Nephron (organoid): ENCODE data around the gene ESR2.

ENCODE experiments used
- H3K27ac Mint-ChIP-seq, 3 experiments: 2 replicates each; pipeline ENCODE4 v1.8.0; 2020; ENCODE audit warnings: mixed read lengths in 3 of 3, mild to moderate bottlenecking in 2 of 3, moderate library complexity in 1 of 3
- H3K27me3 Mint-ChIP-seq: 2 replicates; pipeline ENCODE4 v1.8.0; 2021; ENCODE audit warnings: low read depth, mild to moderate bottlenecking, moderate library complexity, mixed read lengths
- H3K36me3 Mint-ChIP-seq: 2 replicates; pipeline ENCODE4 v1.8.0; 2020; ENCODE audit warnings: low read depth, mixed read lengths
- H3K4me1 Mint-ChIP-seq: 2 replicates; pipeline ENCODE4 v1.8.0; 2020; ENCODE audit warnings: mixed read lengths
- H3K4me3 Mint-ChIP-seq, 3 experiments: 2 replicates each; pipeline ENCODE4 v1.8.0; 2020; ENCODE audit warnings: mild to moderate bottlenecking in 3 of 3, mixed read lengths in 3 of 3, moderate library complexity in 2 of 3
- H3K9me3 Mint-ChIP-seq: 2 replicates; pipeline ENCODE4 v1.8.0; 2020; ENCODE audit warnings: mixed read lengths
- CTCF ChIP-seq, 3 experiments: fragments of 200-600 bp; sonication (generic); IDR thresholded peaks; one replicate each; pipeline ENCODE4 v1.5.0; 2021; ENCODE audit warnings: antibody characterized with exemption in 3 of 3; ENCODE audit not compliant: unreplicated experiment in 3 of 3

The ESR2 gene

GRCh38 chr14:64293976-64294671, at the start of gene ESR2:
Gene ESR2, minus strand, starts transcription at chr14:64294371. Its CDS starts 11,386 bp downstream, at chr14:64282985.
- Mint-ChIP-seq H3K27me3 (peaks cover 55% of the 10 kb centered on the region), H3K9me3 (no peaks in the 10 kb centered on the region), H3K4me1 (peaks cover 10% of the 10 kb centered on the region), H3K36me3 (no peaks in the 10 kb centered on the region), H3K4me3 (peak within 1 kb of the TSS; percentile 78 to 82 (median 82)), H3K27ac (no peak within 1 kb of the TSS)
- peak in 2 of 3 experiments; percentile 19 to 26 for TF ChIP-seq CTCF (IDR thresholded peaks at IDR 0.05; ENCODE audit: unreplicated experiment in 3 of 3)

- Mint-ChIP-seq H3K4me3 (peak overlapping the region; percentile 59 to 63 (median 61)), H3K4me1 (peaks cover 7% of the 10 kb centered on the region), H3K36me3 (no peaks in the 10 kb centered on the region), H3K27me3 (no peaks in the 10 kb centered on the region), H3K9me3 (peaks cover 3% of the 10 kb centered on the region), H3K27ac (peak overlapping the region in 2 of 3 experiments; percentile 10 to 27)
- no peak for TF ChIP-seq CTCF (IDR thresholded peaks at IDR 0.05; ENCODE audit: unreplicated experiment in 3 of 3)
Measured at GRCh38 chr14:64340560-64341196, 46.5 kb upstream of the ESR2 start.

- peak overlapping the region; percentile 86 to 98 (median 93) for H3K27ac Mint-ChIP-seq
- TF ChIP-seq CTCF (IDR thresholded peaks at IDR 0.05; ENCODE audit: unreplicated experiment in 3 of 3), result no peak
- H3K4me1 Mint-ChIP-seq, result peaks cover 7% of the 10 kb centered on the region
- no peaks in the 10 kb centered on the region for H3K27me3 Mint-ChIP-seq
- peak overlapping the region; percentile 83 to 86 (median 85) for H3K4me3 Mint-ChIP-seq
- H3K9me3 Mint-ChIP-seq, result peaks cover 3% of the 10 kb centered on the region
- H3K36me3 Mint-ChIP-seq, result no peaks in the 10 kb centered on the region
Measured at GRCh38 chr14:64338616-64339316, 44.6 kb upstream of the ESR2 start.

GRCh38 chr14:64337888-64338615, 43.9 kb upstream of the ESR2 start:
- Mint-ChIP-seq H3K36me3 (no peaks in the 10 kb centered on the region), H3K9me3 (peaks cover 3% of the 10 kb centered on the region), H3K27me3 (no peaks in the 10 kb centered on the region), H3K4me1 (peaks cover 7% of the 10 kb centered on the region), H3K27ac (peak overlapping the region; percentile 86 to 98 (median 93)), H3K4me3 (peak overlapping the region; percentile 83 to 86 (median 85))
- no peak for TF ChIP-seq CTCF (IDR thresholded peaks at IDR 0.05; ENCODE audit: unreplicated experiment in 3 of 3)

- Mint-ChIP-seq H3K9me3 (no peaks in the 10 kb centered on the region), H3K4me3 (no peak overlapping the region), H3K36me3 (no peaks in the 10 kb centered on the region), H3K27me3 (no peaks in the 10 kb centered on the region), H3K4me1 (peaks cover 11% of the 10 kb centered on the region), H3K27ac (no peak overlapping the region)
- TF ChIP-seq CTCF (IDR thresholded peaks at IDR 0.05; ENCODE audit: unreplicated experiment in 3 of 3), result no peak
Measured at GRCh38 chr14:64329149-64329548, 35.0 kb upstream of the ESR2 start.
